Ramos (cell line): ENCODE results near the gene SLC2A2.

Experiments used
- in situ Hi-C: fragments of 300-500 bp; cut with MboI; formaldehyde crosslinking; loops from one replicate; pipeline ENCODE4 v1.14.3; 2022; ENCODE audit warnings: low sequenced_read_pairs; ENCODE audit not compliant: unreplicated experiment

SLC2A2 gene

GRCh38 chr3:171038342-171038741 lies 11.8 kb upstream of the SLC2A2 start:
- in situ Hi-C loops = no loop called here

GRCh38 chr3:171028779-171029232 lies 2.3 kb upstream of the SLC2A2 start:
- in situ Hi-C loops = no loop called here

GRCh38 chr3:171028025-171028778 lies 1.7 kb upstream of the SLC2A2 start:
- in situ Hi-C loops = no loop called here

GRCh38 chr3:171023566-171023965 lies 3.0 kb downstream of the SLC2A2 start:
- in situ Hi-C loops = no loop called here

DNA sequence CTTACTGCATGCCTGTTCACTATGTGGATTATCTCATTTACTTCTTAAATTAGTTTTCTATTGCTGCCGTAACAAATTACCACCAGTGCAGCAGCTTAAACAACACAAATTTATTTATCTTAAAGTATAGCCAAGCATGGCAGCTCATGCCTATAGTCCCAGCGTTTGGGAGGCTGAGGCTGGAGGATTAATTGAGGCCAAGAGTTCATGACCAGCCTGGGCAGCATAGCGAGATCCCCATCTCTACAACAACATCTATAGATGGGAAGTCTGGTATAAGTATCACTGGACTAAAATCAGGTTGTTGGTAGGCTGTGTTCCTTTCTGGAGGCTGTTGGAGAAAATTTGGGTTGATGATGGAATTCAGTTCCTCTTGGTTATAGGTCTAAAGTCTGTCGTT lies 5.1 kb downstream of the SLC2A2 start:
- in situ Hi-C loops = no loop called here

DNA sequence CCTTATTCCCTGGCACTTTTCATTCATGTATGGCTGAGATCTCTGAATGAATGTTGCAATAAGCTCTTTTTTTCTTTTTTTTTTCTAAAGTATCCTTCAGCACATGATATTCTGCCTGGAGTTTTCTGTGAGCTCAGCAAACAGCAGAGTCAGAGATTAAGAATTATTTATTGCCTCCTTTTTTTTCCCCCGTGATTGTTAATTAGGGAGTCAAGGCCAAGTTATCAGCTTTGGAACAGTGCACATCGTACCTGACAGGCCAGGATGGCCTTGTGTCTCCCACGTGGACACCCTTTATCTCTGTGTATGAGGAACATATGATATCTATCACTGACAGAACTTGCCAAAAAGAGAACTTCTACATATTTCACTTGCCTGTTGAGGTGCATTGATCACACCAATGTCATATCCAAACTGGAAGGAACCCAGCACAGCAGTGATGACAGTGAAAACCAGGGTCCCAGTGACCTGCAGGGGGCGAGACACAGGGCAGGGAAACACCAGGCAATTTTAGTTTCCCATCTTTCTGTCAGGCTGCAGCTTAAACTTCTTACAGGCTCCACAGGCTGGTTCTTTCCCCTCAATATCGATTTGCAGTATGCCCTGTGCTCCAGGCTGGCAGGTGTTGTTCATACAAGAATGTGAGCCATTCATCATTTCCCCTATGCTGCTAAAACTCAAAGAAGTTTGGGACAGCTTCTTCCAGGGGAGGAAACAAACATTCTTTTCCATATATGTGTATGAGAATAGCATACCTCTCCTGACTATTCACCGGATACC lies 8.2 kb downstream of the SLC2A2 start:
- in situ Hi-C loops = no loop called here

DNA sequence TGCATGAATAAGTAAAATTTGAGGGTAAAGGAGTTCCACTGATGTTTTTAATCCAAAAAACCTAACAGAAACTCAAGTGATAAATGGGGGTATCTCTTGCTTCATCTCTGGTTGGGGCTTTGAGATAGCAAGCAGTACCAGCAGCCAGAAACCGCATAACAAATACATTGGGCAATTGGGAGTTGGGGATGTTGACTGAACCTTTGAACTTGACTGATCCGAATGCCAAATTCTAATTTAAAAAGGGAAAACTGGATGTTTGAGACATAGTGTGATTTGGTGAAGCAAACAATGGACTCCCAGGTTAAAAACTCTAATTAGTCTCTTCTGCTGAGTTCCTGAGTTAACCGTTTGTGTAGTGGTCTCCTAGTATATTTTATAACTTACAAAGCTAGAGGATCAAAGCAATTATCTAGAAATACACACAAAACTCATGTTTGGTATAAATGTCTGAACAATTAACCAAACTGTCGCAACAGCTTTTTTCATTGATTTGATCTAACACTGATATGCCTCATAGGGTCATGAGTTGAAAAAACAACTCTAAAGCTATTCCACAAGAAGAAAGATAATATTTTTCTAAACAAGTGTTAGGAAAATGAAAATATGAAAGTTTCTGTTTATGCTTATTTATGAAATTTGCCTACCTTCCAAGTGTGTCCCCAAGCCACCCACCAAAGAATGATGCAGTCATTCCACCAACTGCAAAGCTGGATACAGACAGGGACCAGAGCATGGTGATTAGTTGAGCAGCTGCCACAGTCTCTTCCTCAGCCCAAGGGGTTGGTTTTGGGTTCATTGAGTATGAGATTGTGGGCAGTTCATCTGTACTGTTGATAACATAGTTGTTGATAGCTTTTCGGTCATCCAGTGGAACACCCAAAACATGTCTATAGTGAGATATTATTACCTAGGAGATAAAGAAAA lies 12.4 kb downstream of the SLC2A2 start:
- in situ Hi-C loops = no loop called here

- in situ Hi-C loops = no loop called here
Observed at GRCh38 chr3:171011873-171012336, 14.6 kb downstream of the SLC2A2 start.

GRCh38 chr3:171011109-171011872 lies 15.2 kb downstream of the SLC2A2 start:
- in situ Hi-C loops = no loop called here

GRCh38 chr3:171007316-171007715 lies 19.2 kb downstream of the SLC2A2 start:
- in situ Hi-C loops = no loop called here

- in situ Hi-C loops = no loop called here
Observed at GRCh38 chr3:171005648-171006047, 20.9 kb downstream of the SLC2A2 start.

- in situ Hi-C loops = no loop called here
Observed at GRCh38 chr3:171001957-171002694, 24.4 kb downstream of the SLC2A2 start.

GRCh38 chr3:171001250-171001893 lies 25.1 kb downstream of the SLC2A2 start:
- in situ Hi-C loops = no loop called here

DNA sequence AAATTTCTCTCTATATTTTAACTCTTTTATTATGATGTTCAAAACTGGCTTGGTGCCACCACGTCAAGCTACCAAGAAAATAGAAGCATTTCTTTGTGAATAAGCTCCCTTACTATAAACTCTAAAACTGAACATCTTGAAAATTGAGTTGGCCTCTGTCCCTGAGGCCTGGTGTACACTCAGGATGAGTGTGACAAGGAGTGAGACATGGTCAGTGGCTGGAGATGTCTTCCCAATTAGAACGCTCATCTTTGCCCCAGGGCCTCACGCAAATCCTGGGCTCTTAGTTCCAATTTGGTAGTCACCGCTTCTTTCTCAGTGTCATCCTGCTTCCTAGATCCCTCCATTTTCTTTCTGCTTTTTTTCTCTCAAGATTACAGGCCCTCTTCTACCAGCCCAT lies 26.2 kb downstream of the SLC2A2 start:
- in situ Hi-C loops = no loop called here

GRCh38 chr3:170999737-171000242 lies 26.7 kb downstream of the SLC2A2 start:
- in situ Hi-C loops = no loop called here

DNA sequence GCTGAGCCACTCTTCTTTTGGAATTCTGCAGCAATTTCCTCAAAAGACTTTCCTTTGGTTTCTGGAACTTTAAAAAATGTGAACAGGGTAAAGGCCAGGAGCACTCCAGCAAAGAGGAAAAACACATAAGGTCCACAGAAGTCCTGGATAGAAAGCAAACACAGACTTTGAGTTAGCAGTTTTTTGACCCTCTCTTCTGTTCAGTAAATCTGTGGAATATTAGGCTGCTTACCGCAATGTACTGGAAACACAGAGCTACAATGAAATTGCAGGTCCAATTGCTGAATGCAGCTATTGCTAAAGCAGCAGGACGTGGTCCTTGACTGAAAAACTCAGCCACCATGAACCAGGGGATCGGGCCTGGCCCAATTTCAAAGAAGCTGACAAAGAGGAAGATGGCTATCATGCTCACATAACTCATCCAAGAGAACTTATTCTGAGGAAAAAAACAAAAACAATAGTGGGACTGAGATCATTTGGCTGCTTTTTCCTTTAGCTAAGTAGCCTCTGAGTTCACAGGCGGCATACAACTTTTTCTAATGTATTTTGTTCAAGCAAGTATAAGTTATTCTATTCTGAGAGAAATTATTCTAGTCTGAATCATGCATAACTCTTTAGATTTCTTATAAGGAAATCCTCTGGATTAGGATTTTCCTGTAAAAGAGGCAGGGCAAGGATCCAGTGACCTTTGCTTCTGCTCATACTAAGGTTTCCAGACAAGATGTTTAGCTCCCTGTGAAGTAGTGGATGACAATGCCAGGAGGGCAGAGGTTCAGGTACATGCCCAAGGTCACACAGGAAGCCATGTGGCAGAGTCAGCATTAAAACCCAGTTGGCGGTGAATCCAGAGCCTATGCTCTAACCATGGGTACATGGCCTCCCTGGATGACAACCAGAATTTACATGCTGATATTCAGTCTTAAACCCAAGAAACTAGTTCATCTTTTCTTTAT lies 28.3 kb downstream of the SLC2A2 start:
- in situ Hi-C loops = no loop called here

DNA sequence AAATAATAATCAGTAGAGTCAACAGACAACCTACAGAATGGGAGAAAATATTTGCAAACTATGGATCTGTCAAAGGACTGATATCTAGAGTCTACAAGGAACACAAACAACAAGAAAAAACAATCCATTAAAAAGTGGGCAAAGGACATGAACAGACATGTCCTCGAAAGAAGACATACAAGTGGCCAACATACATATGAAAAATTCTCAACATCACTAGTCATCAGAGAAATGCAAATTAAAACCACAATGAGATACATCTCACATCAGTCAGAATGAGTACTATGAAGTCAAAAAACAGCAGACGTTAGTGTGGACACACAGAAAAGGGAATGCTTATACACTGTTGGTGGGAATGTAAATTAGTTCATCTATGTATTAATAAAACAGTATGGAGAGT lies 33.7 kb downstream of the SLC2A2 start:
- in situ Hi-C loops = no loop called here
